Adrenal gland (tissue), 5 donors: Measurements from ENCODE around the gene FAM193B.

ENCODE experiments used
- CTCF ChIP-seq, 6 experiments: fragments of 450-650 bp in 4 of 6; fragments of 200-600 bp in 2 of 6; sonication (generic) in 1 of 6; IDR thresholded peaks; 1 replicate in 5 of 6; 2 replicates in 1 of 6; pipeline versions ENCODE4 v1.5.1 to v1.8.0; 2016 to 2021; ENCODE audit warnings: antibody characterized with exemption in 6 of 6, mild to moderate bottlenecking in 2 of 6, moderate library complexity in 1 of 6
- POLR2A ChIP-seq, 2 donors: fragments of 450-650 bp; IDR thresholded peaks; one replicate each; pipeline ENCODE4 v1.6.1; 2017; ENCODE audit warnings: antibody characterized with exemption in 2 of 2, mild to moderate bottlenecking in 2 of 2, moderate library complexity in 1 of 2
- donor health status: DM: no; HTN: no; CAD: no.

- TF ChIP-seq CTCF (IDR thresholded peaks at IDR 0.05) (no peak), POLR2A (IDR thresholded peaks at IDR 0.05) (no peak)
These were observed 49.3 kb downstream of the FAM193B start for GRCh38 chr5:177505075-177505474.
